ENCODE results near the gene ADAMTS12. TPM values are rescaled to one million over a fixed set of nuclear protein-coding genes. Genes with fewer than 3 reads are reported as not detected.

The ADAMTS12 gene
- total and polyA plus RNA-seq, 10 of the 15 experiments (the other 5 are each of a cell fraction or from before 2014, with no cell fraction given), result 0.11 to 35.8 (median 20.7) TPM

DNA sequence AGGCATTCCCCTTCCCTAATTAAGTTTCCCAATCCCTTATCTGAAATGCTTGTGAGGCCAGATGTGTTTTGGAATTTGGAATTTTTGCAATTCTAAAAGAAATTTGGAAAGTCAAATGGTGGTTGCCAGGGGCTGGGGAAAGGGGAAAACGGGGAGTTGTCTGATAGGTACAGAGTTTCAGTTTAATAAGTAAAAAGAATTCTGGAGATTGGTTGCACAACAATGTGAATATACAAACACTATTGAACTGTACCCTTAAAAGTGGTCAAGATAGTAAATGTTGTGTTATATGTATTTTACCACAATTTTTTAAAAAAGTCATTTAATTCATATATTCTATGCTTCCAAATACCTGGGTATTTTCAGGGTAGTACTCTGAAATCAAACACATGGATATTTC, 154.5 kb downstream of the ADAMTS12 start:
- BruUV-seq (replicated peaks), result no TSS peak
- Histone ChIP-seq H3K4me3 (no peak overlapping the region), H3K4me2 (ENCODE audit: control insufficient read depth, insufficient read depth) (no peak overlapping the region), H3K79me2 (ENCODE audit: control insufficient read depth, insufficient read depth, low read length) (no peaks in the 10 kb centered on the region), H2AFZ (ENCODE audit: control insufficient read depth, low read depth, low read length) (no peak overlapping the region), H3K27ac (ENCODE audit: control insufficient read depth, insufficient read depth) (no peak overlapping the region), H3K36me3 (ENCODE audit: control insufficient read depth in 2 of 2, insufficient read depth in 2 of 2, low read length in 1 of 2) (no peaks in the 10 kb centered on the region), H3K4me1 (ENCODE audit: control insufficient read depth, insufficient read depth, low read length) (no peaks in the 10 kb centered on the region), H3K27me3 (replicated peaks in 1 of 2; ENCODE audit: control insufficient read depth in 2 of 2, insufficient read depth in 2 of 2, low read length in 1 of 2) (no peaks in the 10 kb centered on the region), H3K9me3 (replicated peaks; ENCODE audit: control insufficient read depth, insufficient read depth, low read length) (no peaks in the 10 kb centered on the region), H4K20me1 (ENCODE audit: control insufficient read depth, insufficient read depth) (no peaks in the 10 kb centered on the region), H3K9ac (ENCODE audit: control insufficient read depth, insufficient read depth, low read length) (no peak overlapping the region)
- TF ChIP-seq HDGF (IDR thresholded peaks at IDR 0.05) (no peak), RFX5 (IDR thresholded peaks at IDR 0.05; ENCODE audit: low read depth, low read length) (no peak), NR2C2 (IDR thresholded peaks at IDR 0.05; ENCODE audit: borderline replicate concordance, control insufficient read depth, insufficient read length, low read depth) (no peak), SMAD1 (IDR thresholded peaks at IDR 0.05; ENCODE audit: low read depth, partially characterized antibody) (no peak), MEF2A (IDR thresholded peaks at IDR 0.05; ENCODE audit: insufficient read depth, low read depth, low read length) (no peak), DPF2 (IDR thresholded peaks at IDR 0.05) (no peak), HDAC6 (IDR thresholded peaks at IDR 0.05; ENCODE audit: unreplicated experiment) (no peak), ZNF622 (IDR thresholded peaks at IDR 0.05) (no peak), RUNX3 (IDR thresholded peaks at IDR 0.05; ENCODE audit: low read length) (no peak), SUPT20H (IDR thresholded peaks at IDR 0.05; ENCODE audit: borderline replicate concordance, control insufficient read depth, low read depth, low read length) (no peak), EED (IDR thresholded peaks at IDR 0.05; ENCODE audit: low read depth) (no peak)
- TF ChIP-seq, protein P1, sequence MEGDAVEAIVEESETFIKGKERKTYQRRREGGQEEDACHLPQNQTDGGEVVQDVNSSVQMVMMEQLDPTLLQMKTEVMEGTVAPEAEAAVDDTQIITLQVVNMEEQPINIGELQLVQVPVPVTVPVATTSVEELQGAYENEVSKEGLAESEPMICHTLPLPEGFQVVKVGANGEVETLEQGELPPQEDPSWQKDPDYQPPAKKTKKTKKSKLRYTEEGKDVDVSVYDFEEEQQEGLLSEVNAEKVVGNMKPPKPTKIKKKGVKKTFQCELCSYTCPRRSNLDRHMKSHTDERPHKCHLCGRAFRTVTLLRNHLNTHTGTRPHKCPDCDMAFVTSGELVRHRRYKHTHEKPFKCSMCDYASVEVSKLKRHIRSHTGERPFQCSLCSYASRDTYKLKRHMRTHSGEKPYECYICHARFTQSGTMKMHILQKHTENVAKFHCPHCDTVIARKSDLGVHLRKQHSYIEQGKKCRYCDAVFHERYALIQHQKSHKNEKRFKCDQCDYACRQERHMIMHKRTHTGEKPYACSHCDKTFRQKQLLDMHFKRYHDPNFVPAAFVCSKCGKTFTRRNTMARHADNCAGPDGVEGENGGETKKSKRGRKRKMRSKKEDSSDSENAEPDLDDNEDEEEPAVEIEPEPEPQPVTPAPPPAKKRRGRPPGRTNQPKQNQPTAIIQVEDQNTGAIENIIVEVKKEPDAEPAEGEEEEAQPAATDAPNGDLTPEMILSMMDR (IDR thresholded peaks at IDR 0.05 in 2 of 3, conservative IDR thresholded peaks at IDR 0.05 in 1 of 3; ENCODE audit: control insufficient read depth in 2 of 3, extremely low read depth in 1 of 3, insufficient read depth in 1 of 3, low read depth in 3 of 3, low read length in 3 of 3), result no peak
- TF ChIP-seq, protein P2, sequence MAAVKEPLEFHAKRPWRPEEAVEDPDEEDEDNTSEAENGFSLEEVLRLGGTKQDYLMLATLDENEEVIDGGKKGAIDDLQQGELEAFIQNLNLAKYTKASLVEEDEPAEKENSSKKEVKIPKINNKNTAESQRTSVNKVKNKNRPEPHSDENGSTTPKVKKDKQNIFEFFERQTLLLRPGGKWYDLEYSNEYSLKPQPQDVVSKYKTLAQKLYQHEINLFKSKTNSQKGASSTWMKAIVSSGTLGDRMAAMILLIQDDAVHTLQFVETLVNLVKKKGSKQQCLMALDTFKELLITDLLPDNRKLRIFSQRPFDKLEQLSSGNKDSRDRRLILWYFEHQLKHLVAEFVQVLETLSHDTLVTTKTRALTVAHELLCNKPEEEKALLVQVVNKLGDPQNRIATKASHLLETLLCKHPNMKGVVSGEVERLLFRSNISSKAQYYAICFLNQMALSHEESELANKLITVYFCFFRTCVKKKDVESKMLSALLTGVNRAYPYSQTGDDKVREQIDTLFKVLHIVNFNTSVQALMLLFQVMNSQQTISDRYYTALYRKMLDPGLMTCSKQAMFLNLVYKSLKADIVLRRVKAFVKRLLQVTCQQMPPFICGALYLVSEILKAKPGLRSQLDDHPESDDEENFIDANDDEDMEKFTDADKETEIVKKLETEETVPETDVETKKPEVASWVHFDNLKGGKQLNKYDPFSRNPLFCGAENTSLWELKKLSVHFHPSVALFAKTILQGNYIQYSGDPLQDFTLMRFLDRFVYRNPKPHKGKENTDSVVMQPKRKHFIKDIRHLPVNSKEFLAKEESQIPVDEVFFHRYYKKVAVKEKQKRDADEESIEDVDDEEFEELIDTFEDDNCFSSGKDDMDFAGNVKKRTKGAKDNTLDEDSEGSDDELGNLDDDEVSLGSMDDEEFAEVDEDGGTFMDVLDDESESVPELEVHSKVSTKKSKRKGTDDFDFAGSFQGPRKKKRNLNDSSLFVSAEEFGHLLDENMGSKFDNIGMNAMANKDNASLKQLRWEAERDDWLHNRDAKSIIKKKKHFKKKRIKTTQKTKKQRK (IDR thresholded peaks at IDR 0.05; ENCODE audit: low read depth, low read length), result no peak
- TF ChIP-seq, protein P3, sequence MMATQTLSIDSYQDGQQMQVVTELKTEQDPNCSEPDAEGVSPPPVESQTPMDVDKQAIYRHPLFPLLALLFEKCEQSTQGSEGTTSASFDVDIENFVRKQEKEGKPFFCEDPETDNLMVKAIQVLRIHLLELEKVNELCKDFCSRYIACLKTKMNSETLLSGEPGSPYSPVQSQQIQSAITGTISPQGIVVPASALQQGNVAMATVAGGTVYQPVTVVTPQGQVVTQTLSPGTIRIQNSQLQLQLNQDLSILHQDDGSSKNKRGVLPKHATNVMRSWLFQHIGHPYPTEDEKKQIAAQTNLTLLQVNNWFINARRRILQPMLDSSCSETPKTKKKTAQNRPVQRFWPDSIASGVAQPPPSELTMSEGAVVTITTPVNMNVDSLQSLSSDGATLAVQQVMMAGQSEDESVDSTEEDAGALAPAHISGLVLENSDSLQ (IDR thresholded peaks at IDR 0.05), result no peak
- TF ChIP-seq, protein P4, sequence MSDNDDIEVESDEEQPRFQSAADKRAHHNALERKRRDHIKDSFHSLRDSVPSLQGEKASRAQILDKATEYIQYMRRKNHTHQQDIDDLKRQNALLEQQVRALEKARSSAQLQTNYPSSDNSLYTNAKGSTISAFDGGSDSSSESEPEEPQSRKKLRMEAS (IDR thresholded peaks at IDR 0.05; ENCODE audit: low read depth, low read length), result no peak
- SMC1A ChIA-PET (ENCODE audit: uncharacterized antibody, unreplicated experiment), result no interaction called here
- no peak for DNase-seq (ENCODE audit: low read depth, low spot score)
- CTCF ChIA-PET, result no interaction called here
- FAIRE-seq, result no peak
- RAD21 ChIA-PET (ENCODE audit: unreplicated experiment), result no interaction called here
- in situ Hi-C loops (cut with MboI), result no loop called here
- ATAC-seq, result no peak
- intact Hi-C loops (cut with micrococcal nuclease; ENCODE audit: unreplicated experiment), result no loop called here
- 6% methylated on average over 1 of the region's 1 CpG for WGBS (ENCODE audit: insufficient coverage, insufficient replicate concordance, low lambda C conversion rate, missing lambda C conversion rate)
- POLR2A ChIA-PET, result no interaction called here
